Measurements from ENCODE around the gene LSAMP. TPM values are rescaled to one million over a fixed set of nuclear protein-coding genes. Genes with fewer than 3 reads are reported as not detected.

Gene LSAMP
- total RNA-seq, 6 donors from 2014 or later: 7.1 to 28.1 (median 13.4) TPM

- Histone ChIP-seq H3K9me3 (no peaks in the 10 kb centered on the region), H3K27me3 (no peaks in the 10 kb centered on the region), H3K27ac (no peak overlapping the region), H3K4me3 (no peak overlapping the region), H3K4me1 (no peaks in the 10 kb centered on the region), H3K36me3 (no peaks in the 10 kb centered on the region)
- no peak for TF ChIP-seq EP300 (IDR thresholded peaks at IDR 0.05)
- TF ChIP-seq POLR2AphosphoS5 (IDR thresholded peaks at IDR 0.05): no peak
- TF ChIP-seq POLR2A (IDR thresholded peaks at IDR 0.05): no peak
- no peak for TF ChIP-seq CTCF (IDR thresholded peaks at IDR 0.05)
- 85 to 87% methylated on average over 2 of the region's 2 CpGs for WGBS, 2 donors
- no peak for ATAC-seq (ENCODE audit: low FRiP score in 2 of 2)
- DNase-seq: no peak
Measured at GRCh38 chr3:116440196-116440595, 5.1 kb downstream of the LSAMP start.

GRCh38 chr3:116433552-116433951 is 11.7 kb downstream of the LSAMP start:
- WGBS, 2 donors: 86 to 90% methylated on average over 1 of the region's 1 CpG
- ATAC-seq (ENCODE audit: low FRiP score in 2 of 2) (no peak), DNase-seq (no peak)
- no peak overlapping the region for H3K4me3 ChIP-seq
- TF ChIP-seq POLR2A (IDR thresholded peaks at IDR 0.05) (no peak), POLR2AphosphoS5 (IDR thresholded peaks at IDR 0.05) (no peak), CTCF (IDR thresholded peaks at IDR 0.05) (no peak), EP300 (IDR thresholded peaks at IDR 0.05) (no peak)
- no peaks in the 10 kb centered on the region for H3K4me1 ChIP-seq
- H3K9me3 ChIP-seq: no peaks in the 10 kb centered on the region
- no peaks in the 10 kb centered on the region for H3K36me3 ChIP-seq
- no peak overlapping the region for H3K27ac ChIP-seq
- no peaks in the 10 kb centered on the region for H3K27me3 ChIP-seq

- ATAC-seq (ENCODE audit: low FRiP score in 2 of 2) (no peak), DNase-seq (no peak)
- Histone ChIP-seq H3K36me3 (no peaks in the 10 kb centered on the region), H3K27me3 (no peaks in the 10 kb centered on the region), H3K4me3 (no peak overlapping the region), H3K9me3 (no peaks in the 10 kb centered on the region), H3K4me1 (no peaks in the 10 kb centered on the region), H3K27ac (no peak overlapping the region)
- TF ChIP-seq CTCF (IDR thresholded peaks at IDR 0.05): no peak
- TF ChIP-seq EP300 (IDR thresholded peaks at IDR 0.05): no peak
- WGBS, 2 donors: 61% methylated on average over 2 of the region's 2 CpGs
Measured at GRCh38 chr3:116432795-116433194, 12.5 kb downstream of the LSAMP start.

- Histone ChIP-seq H3K27me3 (no peaks in the 10 kb centered on the region), H3K9me3 (no peaks in the 10 kb centered on the region), H3K27ac (no peak overlapping the region), H3K36me3 (no peaks in the 10 kb centered on the region), H3K4me1 (no peaks in the 10 kb centered on the region), H3K4me3 (no peak overlapping the region)
- TF ChIP-seq POLR2A (IDR thresholded peaks at IDR 0.05): no peak
- TF ChIP-seq CTCF (IDR thresholded peaks at IDR 0.05): no peak
- no peak for TF ChIP-seq POLR2AphosphoS5 (IDR thresholded peaks at IDR 0.05)
- TF ChIP-seq EP300 (IDR thresholded peaks at IDR 0.05): no peak
- WGBS, 2 donors: 83 to 90% methylated on average over 6 of the region's 6 CpGs
- DNase-seq (no peak), ATAC-seq (ENCODE audit: low FRiP score in 2 of 2) (no peak)
Measured at GRCh38 chr3:116429479-116430269, 15.6 kb downstream of the LSAMP start.

GRCh38 chr3:116426036-116426435 is 19.3 kb downstream of the LSAMP start:
- no peak overlapping the region for H3K27ac ChIP-seq
- no peak for TF ChIP-seq EP300 (IDR thresholded peaks at IDR 0.05)
- no peak for TF ChIP-seq POLR2A (IDR thresholded peaks at IDR 0.05)
- TF ChIP-seq POLR2AphosphoS5 (IDR thresholded peaks at IDR 0.05): no peak
- TF ChIP-seq CTCF (IDR thresholded peaks at IDR 0.05): no peak
- H3K4me3 ChIP-seq: no peak overlapping the region
- WGBS, 2 donors: 89 to 92% methylated on average over 8 of the region's 8 CpGs
- no peaks in the 10 kb centered on the region for H3K36me3 ChIP-seq
- peaks cover 0 to 4% (median 0%) of the 10 kb centered on the region in 4 donors for H3K4me1 ChIP-seq
- DNase-seq (no peak), ATAC-seq (ENCODE audit: low FRiP score in 2 of 2) (no peak)
- H3K9me3 ChIP-seq: no peaks in the 10 kb centered on the region
- no peaks in the 10 kb centered on the region for H3K27me3 ChIP-seq
